Right lobe of liver (tissue), 6 donors: ENCODE data around the gene ADAM12. TPM values are rescaled to one million over a fixed set of nuclear protein-coding genes. Genes with fewer than 3 reads are reported as not detected.

Source experiments
- ATAC-seq, 4 donors: fragments of 200-7000 bp; cut with Tn5 transposase; one replicate each; pipeline ENCODE4 v1.9.1; 2020; ENCODE audit warnings: mild to moderate bottlenecking in 4 of 4, moderate library complexity in 4 of 4
- DNase-seq, 3 donors: peaks; one replicate each; pipeline ENCODE4 v3.0.0-alpha.2; 2020
- H3K27ac ChIP-seq, 3 donors: fragments of 200-600 bp; one replicate each; pipeline ENCODE4 v1.8.0; 2022
- H3K27me3 ChIP-seq, 2 donors: fragments of 200-600 bp; one replicate each; pipeline ENCODE4 v1.8.0; 2022
- H3K36me3 ChIP-seq, 4 donors: fragments of 200-600 bp; sonication (generic) in 1 of 4; one replicate each; pipeline versions ENCODE4 v1.5.1 to v1.8.0; 2017 to 2022; ENCODE audit warnings: control low read depth in 1 of 4
- H3K4me1 ChIP-seq, 4 donors: fragments of 200-600 bp; sonication (generic) in 1 of 4; one replicate each; pipeline versions ENCODE4 v1.5.1 to v1.8.0; 2017 to 2022; ENCODE audit warnings: control low read depth in 1 of 4
- H3K4me3 ChIP-seq, 3 donors: fragments of 200-600 bp; one replicate each; pipeline ENCODE4 v1.8.0; 2022
- H3K9me3 ChIP-seq, 4 donors: fragments of 200-600 bp; sonication (generic) in 1 of 4; one replicate each; pipeline versions ENCODE4 v1.5.1 to v1.8.0; 2017 to 2022; ENCODE audit warnings: control low read depth in 1 of 4
- POLR2A ChIP-seq: fragments of 450-650 bp; IDR thresholded peaks from one replicate; pipeline ENCODE4 v1.6.1; 2017; ENCODE audit warnings: antibody characterized with exemption, mild to moderate bottlenecking
- WGBS: methylation state at CpG from one replicate; pipeline ENCODE4 v1.1.6; 2018; ENCODE audit warnings: low coverage, low lambda C conversion rate; ENCODE audit not compliant: insufficient coverage; ENCODE audit errors: missing lambda C conversion rate; 5-methylcytosine and 5-hydroxymethylcytosine counted together
- intact Hi-C, 2 donors: fragments of 100-400 bp; cut with DNase I; formaldehyde crosslinking; loops; one replicate each; pipeline versions ENCODE4 v1.11.2 to v1.14.1; 2022
- total RNA-seq, 6 experiments: library from RNA; depleted of rRNA in 2 of 6; stranded (reverse); fragments of >200 nt in 2 of 6; fragmentation: NEBNext Ultra II Directional in 3 of 6; extraction: Animal tissue kit (Norgen Biotek cat#: 25700) in 3 of 6; gene quantifications; one replicate each; pipeline versions ENCODE4 v1.1.0 to v1.2.4, GENCODE V29; 2016 to 2023
- TF ChIP-seq, protein P1 (sequence below), 4 donors: fragments of 200-600 bp in 3 of 4; fragments of 450-650 bp in 1 of 4; IDR thresholded peaks; one replicate each; pipeline versions ENCODE4 v1.5.1 to v1.8.0; 2016 to 2022; ENCODE audit warnings: antibody characterized with exemption in 4 of 4, mild to moderate bottlenecking in 2 of 4
- donor health status: DM: no; HTN: yes; CAD: no.
- donor health status: DM: no; HTN: no; CAD: no.
- donor health status: DM: no; HTN: no; CAD: no.
- donor health status: DM: no; HTN: yes; CAD: no.
- donor health status: DM: no; HTN: yes; CAD: no.

The ADAM12 gene
- total RNA-seq, 6 experiments from 2014 or later = 0.06 to 1.3 (median 0.48) TPM; not detected in 2

- H3K27me3 ChIP-seq = no peaks in the 10 kb centered on the region
- WGBS = 23% methylated on average over 6 of the region's 6 CpGs
- ATAC-seq = peak in 1 of 4 donors; percentile 60
- no peak for DNase-seq
- H3K36me3 ChIP-seq = no peaks in the 10 kb centered on the region
- intact Hi-C loops = no loop called here
- H3K9me3 ChIP-seq = no peaks in the 10 kb centered on the region
- H3K27ac ChIP-seq = no peak overlapping the region
- no peak overlapping the region for H3K4me3 ChIP-seq
- no peak for TF ChIP-seq POLR2A
- TF ChIP-seq, protein P1, sequence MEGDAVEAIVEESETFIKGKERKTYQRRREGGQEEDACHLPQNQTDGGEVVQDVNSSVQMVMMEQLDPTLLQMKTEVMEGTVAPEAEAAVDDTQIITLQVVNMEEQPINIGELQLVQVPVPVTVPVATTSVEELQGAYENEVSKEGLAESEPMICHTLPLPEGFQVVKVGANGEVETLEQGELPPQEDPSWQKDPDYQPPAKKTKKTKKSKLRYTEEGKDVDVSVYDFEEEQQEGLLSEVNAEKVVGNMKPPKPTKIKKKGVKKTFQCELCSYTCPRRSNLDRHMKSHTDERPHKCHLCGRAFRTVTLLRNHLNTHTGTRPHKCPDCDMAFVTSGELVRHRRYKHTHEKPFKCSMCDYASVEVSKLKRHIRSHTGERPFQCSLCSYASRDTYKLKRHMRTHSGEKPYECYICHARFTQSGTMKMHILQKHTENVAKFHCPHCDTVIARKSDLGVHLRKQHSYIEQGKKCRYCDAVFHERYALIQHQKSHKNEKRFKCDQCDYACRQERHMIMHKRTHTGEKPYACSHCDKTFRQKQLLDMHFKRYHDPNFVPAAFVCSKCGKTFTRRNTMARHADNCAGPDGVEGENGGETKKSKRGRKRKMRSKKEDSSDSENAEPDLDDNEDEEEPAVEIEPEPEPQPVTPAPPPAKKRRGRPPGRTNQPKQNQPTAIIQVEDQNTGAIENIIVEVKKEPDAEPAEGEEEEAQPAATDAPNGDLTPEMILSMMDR (IDR thresholded peaks at IDR 0.05) = no peak
- H3K4me1 ChIP-seq = no peaks in the 10 kb centered on the region
Measured at GRCh38 chr10:126133906-126134656, 254.2 kb downstream of the ADAM12 start.

- WGBS = 73% methylated on average over 9 of the region's 9 CpGs
- ATAC-seq (no peak), DNase-seq (no peak)
- intact Hi-C loops = no loop called here
- TF ChIP-seq POLR2A = no peak
- Histone ChIP-seq H3K27me3 (no peaks in the 10 kb centered on the region), H3K27ac (no peak overlapping the region), H3K36me3 (no peaks in the 10 kb centered on the region), H3K9me3 (no peaks in the 10 kb centered on the region), H3K4me1 (no peaks in the 10 kb centered on the region), H3K4me3 (no peak overlapping the region)
Measured at GRCh38 chr10:126133082-126133620, 255.1 kb downstream of the ADAM12 start.

GRCh38 chr10:126131341-126131740 lies 256.9 kb downstream of the ADAM12 start:
- Histone ChIP-seq H3K4me3 (no peak overlapping the region), H3K9me3 (no peaks in the 10 kb centered on the region), H3K36me3 (no peaks in the 10 kb centered on the region), H3K4me1 (no peaks in the 10 kb centered on the region), H3K27me3 (no peaks in the 10 kb centered on the region), H3K27ac (no peak overlapping the region)
- no peak for TF ChIP-seq POLR2A
- TF ChIP-seq, protein P1 (IDR thresholded peaks at IDR 0.05) = no peak
- peak in 2 of 4 donors; percentile 24 to 29 for ATAC-seq
- intact Hi-C loops = no loop called here
- DNase-seq = no peak
- WGBS = 42% methylated on average over 3 of the region's 4 CpGs

DNA sequence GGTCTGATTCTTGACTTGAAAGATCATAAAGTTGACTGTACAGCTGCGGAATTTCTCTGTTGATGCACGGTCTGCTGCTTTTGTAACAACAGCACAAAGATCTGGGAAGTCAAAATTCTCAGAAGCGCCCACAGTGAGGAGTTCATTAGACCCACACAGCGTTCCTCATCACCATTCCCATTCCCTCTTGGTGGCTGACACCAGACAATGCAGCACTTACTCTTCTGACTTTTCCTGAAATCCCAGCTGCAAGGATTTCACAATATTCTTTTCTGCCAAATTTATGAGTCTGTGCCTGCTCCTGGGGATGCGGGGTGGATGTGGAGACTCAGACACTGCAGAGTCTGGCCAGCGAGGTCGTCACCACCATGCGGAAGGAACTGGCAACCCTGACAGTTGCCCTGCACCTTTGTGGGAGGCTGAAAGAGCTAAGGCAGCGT lies 258.0 kb downstream of the ADAM12 start:
- Histone ChIP-seq H3K9me3 (no peaks in the 10 kb centered on the region), H3K27ac (no peak overlapping the region), H3K4me1 (no peaks in the 10 kb centered on the region), H3K27me3 (no peaks in the 10 kb centered on the region), H3K4me3 (no peak overlapping the region), H3K36me3 (no peaks in the 10 kb centered on the region)
- 66% methylated on average over 9 of the region's 9 CpGs for WGBS
- intact Hi-C loops = no loop called here
- no peak for TF ChIP-seq POLR2A
- TF ChIP-seq, protein P1 (IDR thresholded peaks at IDR 0.05) = no peak
- ATAC-seq = no peak
- DNase-seq = no peak

DNA sequence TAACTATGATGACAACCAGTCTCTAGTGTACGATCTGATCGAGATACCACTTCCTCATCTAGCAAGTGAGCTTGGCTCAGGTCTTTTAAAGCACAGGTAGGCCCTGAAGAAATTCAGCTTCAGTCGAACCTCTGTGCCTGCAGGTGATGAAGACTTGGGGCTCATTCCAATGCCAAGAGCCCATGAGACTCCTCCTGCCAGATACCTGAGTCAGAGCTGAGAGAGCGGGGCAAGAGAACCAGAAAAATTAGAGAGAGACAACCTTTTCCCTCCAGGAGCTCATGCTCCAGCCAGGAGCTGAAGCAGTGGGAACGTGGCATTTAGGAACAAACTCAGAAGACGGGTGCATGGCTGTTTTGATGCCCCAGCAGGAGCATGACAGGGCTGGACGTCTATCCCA lies 259.3 kb downstream of the ADAM12 start:
- Histone ChIP-seq H3K27ac (no peak overlapping the region), H3K4me1 (no peaks in the 10 kb centered on the region), H3K9me3 (no peaks in the 10 kb centered on the region), H3K27me3 (no peaks in the 10 kb centered on the region), H3K36me3 (no peaks in the 10 kb centered on the region), H3K4me3 (no peak overlapping the region)
- DNase-seq = no peak
- intact Hi-C loops = no loop called here
- WGBS = 47% methylated on average over 3 of the region's 7 CpGs
- TF ChIP-seq, protein P1 (IDR thresholded peaks at IDR 0.05) = no peak
- TF ChIP-seq POLR2A = no peak
- no peak for ATAC-seq
